ENCODE measurements around the gene LDLRAD4. TPM values are rescaled to one million over a fixed set of nuclear protein-coding genes. Genes with fewer than 3 reads are reported as not detected.

Gene LDLRAD4
- total RNA-seq, 3 donors from 2014 or later = 17.5 to 20.4 (median 18.3) TPM

- no peaks in the 10 kb centered on the region for H3K9me3 Mint-ChIP-seq
- no peaks in the 10 kb centered on the region for H3K27me3 Mint-ChIP-seq (ENCODE audit: low read depth)
- no peak for DNase-seq
- peak overlapping the region; percentile 76 for H3K4me3 Mint-ChIP-seq
- peaks cover 2% of the 10 kb centered on the region for H3K36me3 Mint-ChIP-seq (ENCODE audit: insufficient read depth)
- ATAC-seq = no peak
- H3K4me1 Mint-ChIP-seq (ENCODE audit: low read depth) = peaks cover 52% of the 10 kb centered on the region
Measured at GRCh38 chr18:13267431-13267873, 48.9 kb downstream of the LDLRAD4 start.

GRCh38 chr18:13268158-13269012 is 49.8 kb downstream of the LDLRAD4 start:
- H3K4me3 Mint-ChIP-seq = no peak overlapping the region
- no peaks in the 10 kb centered on the region for H3K27me3 Mint-ChIP-seq (ENCODE audit: low read depth)
- H3K9me3 Mint-ChIP-seq = no peaks in the 10 kb centered on the region
- ATAC-seq (no peak), DNase-seq (no peak)
- peaks cover 2% of the 10 kb centered on the region for H3K36me3 Mint-ChIP-seq (ENCODE audit: insufficient read depth)
- H3K4me1 Mint-ChIP-seq (ENCODE audit: low read depth) = peaks cover 62% of the 10 kb centered on the region

GRCh38 chr18:13269013-13269280 is 50.4 kb downstream of the LDLRAD4 start:
- no peak for DNase-seq
- Mint-ChIP-seq H3K4me3 (no peak overlapping the region), H3K36me3 (ENCODE audit: insufficient read depth) (peaks cover 2% of the 10 kb centered on the region), H3K9me3 (no peaks in the 10 kb centered on the region), H3K27me3 (ENCODE audit: low read depth) (no peaks in the 10 kb centered on the region), H3K4me1 (ENCODE audit: low read depth) (peaks cover 67% of the 10 kb centered on the region)
- no peak for ATAC-seq

- H3K27me3 Mint-ChIP-seq (ENCODE audit: low read depth) = no peaks in the 10 kb centered on the region
- peaks cover 2% of the 10 kb centered on the region for H3K36me3 Mint-ChIP-seq (ENCODE audit: insufficient read depth)
- H3K4me1 Mint-ChIP-seq (ENCODE audit: low read depth) = peaks cover 73% of the 10 kb centered on the region
- H3K4me3 Mint-ChIP-seq = no peak overlapping the region
- ATAC-seq (no peak), DNase-seq (no peak)
- no peaks in the 10 kb centered on the region for H3K9me3 Mint-ChIP-seq
Measured at GRCh38 chr18:13269521-13270011, 51.0 kb downstream of the LDLRAD4 start.

- no peaks in the 10 kb centered on the region for H3K27me3 Mint-ChIP-seq (ENCODE audit: low read depth)
- DNase-seq = no peak
- no peak overlapping the region for H3K4me3 Mint-ChIP-seq
- ATAC-seq = no peak
- peaks cover 2% of the 10 kb centered on the region for H3K36me3 Mint-ChIP-seq (ENCODE audit: insufficient read depth)
- no peaks in the 10 kb centered on the region for H3K9me3 Mint-ChIP-seq
- peaks cover 72% of the 10 kb centered on the region for H3K4me1 Mint-ChIP-seq (ENCODE audit: low read depth)
Measured at GRCh38 chr18:13270279-13270855, 51.8 kb downstream of the LDLRAD4 start.

- no peak for ATAC-seq
- Mint-ChIP-seq H3K36me3 (ENCODE audit: insufficient read depth) (peaks cover 2% of the 10 kb centered on the region), H3K4me1 (ENCODE audit: low read depth) (peaks cover 67% of the 10 kb centered on the region), H3K4me3 (no peak overlapping the region), H3K27me3 (ENCODE audit: low read depth) (no peaks in the 10 kb centered on the region), H3K9me3 (no peaks in the 10 kb centered on the region)
- DNase-seq = no peak
Measured at GRCh38 chr18:13271302-13271911, 52.8 kb downstream of the LDLRAD4 start.

GRCh38 chr18:13272416-13272815 is 53.9 kb downstream of the LDLRAD4 start:
- H3K9me3 Mint-ChIP-seq = no peaks in the 10 kb centered on the region
- no peak overlapping the region for H3K4me3 Mint-ChIP-seq
- DNase-seq = no peak
- H3K4me1 Mint-ChIP-seq (ENCODE audit: low read depth) = peaks cover 63% of the 10 kb centered on the region
- H3K27me3 Mint-ChIP-seq (ENCODE audit: low read depth) = no peaks in the 10 kb centered on the region
- ATAC-seq = no peak
- peaks cover 2% of the 10 kb centered on the region for H3K36me3 Mint-ChIP-seq (ENCODE audit: insufficient read depth)

GRCh38 chr18:13273800-13274199 is 55.2 kb downstream of the LDLRAD4 start:
- peaks cover 2% of the 10 kb centered on the region for H3K36me3 Mint-ChIP-seq (ENCODE audit: insufficient read depth)
- peak; percentile 44 to 68 for ATAC-seq
- H3K9me3 Mint-ChIP-seq = no peaks in the 10 kb centered on the region
- peaks cover 2% of the 10 kb centered on the region for H3K27me3 Mint-ChIP-seq (ENCODE audit: low read depth)
- peaks cover 60% of the 10 kb centered on the region for H3K4me1 Mint-ChIP-seq (ENCODE audit: low read depth)
- DNase-seq = no peak
- peak overlapping the region; percentile 68 for H3K4me3 Mint-ChIP-seq

- Mint-ChIP-seq H3K4me3 (no peak overlapping the region), H3K9me3 (no peaks in the 10 kb centered on the region), H3K4me1 (ENCODE audit: low read depth) (peaks cover 63% of the 10 kb centered on the region), H3K36me3 (ENCODE audit: insufficient read depth) (no peaks in the 10 kb centered on the region), H3K27me3 (ENCODE audit: low read depth) (peaks cover 2% of the 10 kb centered on the region)
- ATAC-seq (no peak), DNase-seq (no peak)
Measured at GRCh38 chr18:13275075-13275474, 56.5 kb downstream of the LDLRAD4 start.

GRCh38 chr18:13276530-13277520 is 58.3 kb downstream of the LDLRAD4 start:
- Mint-ChIP-seq H3K9me3 (no peaks in the 10 kb centered on the region), H3K4me3 (peak overlapping the region; percentile 65), H3K36me3 (ENCODE audit: insufficient read depth) (peaks cover under 1% of the 10 kb centered on the region), H3K4me1 (ENCODE audit: low read depth) (peaks cover 74% of the 10 kb centered on the region), H3K27me3 (ENCODE audit: low read depth) (peaks cover 2% of the 10 kb centered on the region)
- DNase-seq (no peak), ATAC-seq (peak in 1 of 2 donors; percentile 45)

GRCh38 chr18:13278062-13278630 is 59.6 kb downstream of the LDLRAD4 start:
- peak overlapping the region; percentile 46 for H3K4me3 Mint-ChIP-seq
- DNase-seq = no peak

GRCh38 chr18:13279181-13280069 is 60.9 kb downstream of the LDLRAD4 start:
- Mint-ChIP-seq H3K27me3 (ENCODE audit: low read depth) (peaks cover 2% of the 10 kb centered on the region), H3K4me1 (ENCODE audit: low read depth) (peaks cover 75% of the 10 kb centered on the region), H3K9me3 (no peaks in the 10 kb centered on the region), H3K36me3 (ENCODE audit: insufficient read depth) (peaks cover 5% of the 10 kb centered on the region), H3K4me3 (peak overlapping the region; percentile 70)
- ATAC-seq (peak; percentile 53 to 60), DNase-seq (peak; percentile 46)

More at GRCh38 chr18:13278062-13278630, 59.6 kb downstream of the LDLRAD4 start:
- ATAC-seq = no peak
- no peaks in the 10 kb centered on the region for H3K9me3 Mint-ChIP-seq
- peaks cover 5% of the 10 kb centered on the region for H3K36me3 Mint-ChIP-seq (ENCODE audit: insufficient read depth)
- peaks cover 2% of the 10 kb centered on the region for H3K27me3 Mint-ChIP-seq (ENCODE audit: low read depth)
- peaks cover 76% of the 10 kb centered on the region for H3K4me1 Mint-ChIP-seq (ENCODE audit: low read depth)
